NCI-H82 (cell line): Measurements from ENCODE around the gene RAB3A.

ENCODE experiments used
- DNase-seq: peaks from one replicate; lab custom pipeline; 2025; lab: John Stamatoyannopoulos, UW

The RAB3A gene

DNA sequence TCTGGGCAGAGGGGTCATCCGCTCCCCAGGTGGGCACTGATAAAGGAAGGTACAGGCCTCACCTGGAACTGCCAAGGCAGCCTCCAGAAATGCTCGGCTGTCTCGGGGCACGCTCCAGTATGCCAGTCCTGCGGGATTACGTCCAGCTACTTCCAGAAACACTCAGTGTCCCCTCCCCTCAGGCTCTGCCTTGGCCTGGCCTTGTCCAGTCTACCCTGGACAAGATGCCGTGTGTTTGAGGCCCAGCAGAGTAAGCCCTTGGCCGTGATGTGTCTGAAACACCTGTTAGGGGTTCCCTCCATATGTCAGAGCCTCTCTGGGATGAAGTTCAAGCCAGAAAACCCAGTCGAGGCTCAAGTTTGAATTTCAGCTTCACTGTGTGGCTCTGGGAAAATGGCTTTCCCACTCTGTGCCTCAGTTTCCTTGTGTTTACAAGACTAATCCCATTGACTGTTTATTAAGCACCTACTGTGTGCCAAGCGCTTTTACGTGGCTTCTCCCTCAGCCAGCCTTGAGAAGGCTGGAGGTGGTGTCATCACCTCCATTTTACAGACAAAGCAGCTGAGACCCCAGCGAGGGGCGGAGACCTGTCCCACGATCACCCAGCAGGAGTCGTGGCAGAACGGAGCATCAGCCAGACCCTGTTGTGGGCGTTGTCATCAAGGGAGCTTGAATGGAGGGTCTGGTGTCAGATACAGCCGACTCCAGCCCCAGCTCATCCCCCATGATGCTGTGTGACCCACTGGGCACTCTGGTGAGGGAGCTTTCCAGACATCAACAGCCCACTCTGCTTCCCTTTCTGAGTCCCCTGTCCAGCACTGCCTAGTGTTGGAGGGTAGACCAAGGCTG is 52.8 kb downstream of the RAB3A start:
- no peak for DNase-seq

DNA sequence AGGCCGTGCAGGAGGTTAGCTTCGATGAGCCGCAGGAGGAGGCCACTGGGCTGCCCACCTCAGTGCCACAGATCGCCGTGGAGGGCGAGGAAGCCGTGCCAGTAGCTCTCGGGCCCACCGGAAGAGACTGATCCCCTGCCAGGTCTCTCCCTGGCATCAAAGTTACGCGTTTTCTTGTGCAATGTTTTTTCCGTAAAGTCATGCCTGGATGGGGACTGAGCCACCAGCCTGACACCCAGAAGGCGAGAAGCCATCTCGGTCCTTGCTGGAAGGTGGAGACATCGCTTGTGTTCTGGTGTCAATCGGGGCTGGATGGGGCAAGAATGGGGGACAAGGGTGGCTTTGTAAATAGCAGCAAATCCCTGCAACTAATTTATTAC is 54.3 kb downstream of the RAB3A start:
- no peak for DNase-seq

DNA sequence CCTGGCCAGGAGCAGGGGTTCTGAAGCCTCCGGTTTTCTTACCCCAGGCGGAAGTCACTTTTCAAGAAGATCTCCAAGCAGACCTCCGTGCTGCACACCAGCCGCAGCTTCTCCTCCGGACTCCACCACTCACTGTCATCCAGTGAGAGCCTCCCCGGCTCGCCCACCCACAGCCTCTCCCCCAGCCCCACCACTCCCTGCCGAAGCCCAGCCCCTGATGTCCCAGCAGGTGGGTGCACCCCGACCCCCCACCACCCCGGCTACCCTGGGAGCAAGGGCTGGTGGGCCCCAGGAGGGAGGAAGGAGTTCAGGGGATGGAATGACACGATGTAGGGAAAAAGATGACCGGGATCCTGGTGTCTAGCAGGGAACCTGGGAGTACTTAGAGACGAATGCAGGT is 56.4 kb downstream of the RAB3A start:
- no peak for DNase-seq
